RKO (cell line): ENCODE results near the gene IFT57.
"Not testable (repeated sequence)": the region's sequence is repeated elsewhere in the genome, so short reads cannot be mapped to it uniquely, and the experiment has no call there.

ENCODE experiments used
- DNase-seq: peaks from one replicate; pipeline ENCODE4 v3.0.0-alpha.2; 2016; ENCODE audit warnings: low spot score

Gene IFT57

GRCh38 chr3:108159865-108160264, 62.4 kb downstream of the IFT57 start:
- no peak for DNase-seq

DNA sequence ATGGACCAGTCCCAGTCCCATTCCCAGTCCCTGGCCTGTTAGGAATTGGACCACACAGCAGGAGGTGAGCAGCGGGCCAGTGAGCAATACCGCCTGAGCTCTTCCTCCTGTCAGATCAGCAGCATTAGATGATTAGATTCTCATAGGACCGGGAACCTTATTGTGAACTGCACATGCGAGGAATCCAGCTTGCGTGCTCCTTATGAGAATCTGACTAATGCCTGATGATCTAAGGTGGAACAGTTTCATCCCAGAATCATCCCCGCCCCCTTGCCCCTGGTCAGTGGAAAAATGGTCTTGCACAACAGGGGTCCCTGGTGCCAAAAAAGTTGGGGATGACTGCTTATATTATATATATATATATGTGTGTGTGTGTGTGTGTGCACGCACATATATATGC, 63.1 kb downstream of the IFT57 start:
- no peak for DNase-seq

DNA sequence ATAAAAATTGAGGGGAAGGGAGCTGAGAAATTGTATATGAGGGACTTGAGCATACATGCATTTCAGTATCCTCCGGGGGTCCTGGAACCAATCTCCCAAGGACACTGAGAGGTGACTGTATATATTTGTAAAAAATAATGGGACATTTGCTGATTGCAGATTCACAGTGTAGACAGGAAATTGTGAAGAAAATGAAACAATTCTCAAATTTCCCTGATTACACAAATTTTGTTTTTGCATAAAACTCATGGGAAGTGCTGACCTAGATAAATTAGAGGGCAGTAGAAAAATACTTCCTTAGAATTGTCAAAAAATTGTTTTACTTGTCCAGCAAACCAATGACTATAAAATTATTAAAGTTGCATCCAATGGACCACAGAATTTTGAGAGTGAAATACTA, 64.0 kb downstream of the IFT57 start:
- DNase-seq: no peak

GRCh38 chr3:108157273-108157672, 65.0 kb downstream of the IFT57 start:
- no peak for DNase-seq

DNA sequence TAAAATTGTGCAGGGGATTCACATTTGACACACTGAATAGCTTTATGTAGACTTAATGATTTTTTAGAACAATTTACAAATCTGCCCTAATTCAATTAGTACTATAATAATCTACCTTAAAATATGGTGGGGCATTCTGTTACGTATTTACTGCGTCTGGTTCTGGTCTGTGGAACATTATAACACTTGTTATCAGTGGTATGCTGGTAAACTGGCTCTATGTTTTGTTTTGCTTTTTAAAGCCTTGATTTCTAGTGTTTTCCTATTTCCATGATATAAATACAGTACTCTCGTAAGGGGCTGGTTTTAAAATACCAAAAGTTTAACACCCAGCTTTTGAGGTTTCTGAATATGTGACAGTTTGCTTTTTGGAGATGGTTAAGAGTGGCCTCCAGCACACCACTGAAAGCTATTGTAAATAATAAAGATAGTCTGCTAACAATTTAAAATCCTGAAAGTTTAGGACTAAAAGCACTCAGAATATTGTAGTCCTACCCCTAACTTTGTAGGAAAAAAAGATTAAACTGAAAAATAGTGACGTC, 65.8 kb downstream of the IFT57 start:
- no peak for DNase-seq

DNA sequence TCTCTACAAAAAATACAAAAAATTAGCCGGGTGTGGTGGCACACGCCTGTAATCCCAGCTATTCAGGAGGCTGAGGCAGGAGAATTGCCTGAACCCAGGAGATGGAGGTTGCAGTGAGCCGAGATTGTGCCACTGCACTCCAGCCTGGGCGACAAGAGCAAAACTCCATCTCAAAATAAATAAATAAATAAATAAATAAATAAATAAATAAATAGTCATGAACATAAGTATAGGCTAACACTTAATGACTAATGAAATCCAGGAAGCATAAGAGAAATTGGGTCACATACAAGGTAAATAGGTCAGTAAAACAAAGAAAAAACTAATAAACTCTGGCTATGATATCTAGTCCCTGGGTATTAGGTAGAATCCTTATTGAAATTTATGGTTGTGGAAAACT, 66.6 kb downstream of the IFT57 start:
- DNase-seq: not testable (repeated sequence)

GRCh38 chr3:108153451-108153981, 68.7 kb downstream of the IFT57 start:
- peak; percentile 61 for DNase-seq

- no peak for DNase-seq
Observed at GRCh38 chr3:108152274-108152673, 70.0 kb downstream of the IFT57 start.

- DNase-seq: no peak
Observed at GRCh38 chr3:108150200-108150599, 72.0 kb downstream of the IFT57 start.

DNA sequence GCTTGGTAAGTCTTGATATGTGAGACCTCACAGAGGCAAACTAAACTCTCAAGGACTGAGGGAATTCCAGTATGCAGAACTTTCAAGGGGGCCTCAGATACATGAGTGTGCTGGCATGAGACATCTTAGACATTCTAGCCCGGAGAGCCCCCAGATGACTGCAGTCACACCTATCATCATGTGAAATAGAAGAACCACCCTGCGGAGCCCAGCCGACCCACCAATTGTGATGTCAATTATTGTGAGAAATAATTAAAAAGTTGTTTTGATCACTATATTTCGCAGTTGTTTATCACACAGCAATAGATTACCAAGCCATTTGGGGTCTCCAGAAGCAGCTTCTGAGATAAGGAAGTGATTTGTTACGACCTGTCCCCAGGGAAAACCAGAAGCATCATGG, 76.1 kb downstream of the IFT57 start:
- no peak for DNase-seq

- DNase-seq: no peak
Observed at GRCh38 chr3:108145578-108145977, 76.6 kb downstream of the IFT57 start.

- DNase-seq: no peak
Observed at GRCh38 chr3:108137460-108137814, 84.8 kb downstream of the IFT57 start.

DNA sequence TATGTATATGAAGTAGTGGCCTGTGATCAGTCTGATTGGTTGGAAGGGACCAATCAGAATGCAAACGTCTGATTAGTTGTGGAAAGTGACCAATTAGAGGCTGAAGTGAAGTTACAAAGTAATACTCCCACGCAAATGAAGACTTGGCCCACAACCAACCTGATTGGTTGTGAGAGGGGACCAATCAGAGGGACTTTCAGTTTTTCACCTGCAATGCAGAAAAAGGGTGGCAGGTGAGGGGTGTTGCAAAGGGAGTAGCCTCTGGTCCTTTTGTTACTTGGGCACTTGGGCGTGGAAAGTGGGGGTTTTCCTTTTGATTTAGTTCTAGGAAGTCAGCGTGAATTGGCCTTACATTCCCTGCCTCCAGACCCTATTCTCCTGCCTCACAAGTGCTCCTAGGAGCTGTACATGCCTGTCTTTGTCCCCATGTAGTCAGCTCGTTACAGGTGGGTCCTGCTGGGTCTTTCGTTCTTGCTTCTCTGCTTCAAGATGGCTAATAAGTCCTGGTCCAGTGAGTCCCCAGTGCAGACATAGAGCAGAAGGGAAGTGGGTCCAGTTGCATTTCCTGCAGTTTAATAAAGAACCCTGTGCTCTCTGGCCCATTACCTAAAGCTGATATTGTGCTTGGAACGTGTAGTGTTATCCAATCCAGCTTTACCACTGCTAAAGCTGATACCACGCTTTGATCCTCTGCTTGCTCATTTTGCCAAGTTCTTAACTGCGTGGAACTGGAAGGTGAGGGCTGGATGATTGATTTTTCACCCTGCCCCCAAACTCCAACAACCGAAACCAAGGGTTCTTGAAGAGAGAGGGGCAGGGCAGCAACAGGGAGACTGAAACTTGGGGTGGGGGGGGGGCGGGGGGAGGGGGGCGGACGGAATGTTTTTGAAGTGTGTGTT, 85.4 kb downstream of the IFT57 start:
- DNase-seq: no peak

DNA sequence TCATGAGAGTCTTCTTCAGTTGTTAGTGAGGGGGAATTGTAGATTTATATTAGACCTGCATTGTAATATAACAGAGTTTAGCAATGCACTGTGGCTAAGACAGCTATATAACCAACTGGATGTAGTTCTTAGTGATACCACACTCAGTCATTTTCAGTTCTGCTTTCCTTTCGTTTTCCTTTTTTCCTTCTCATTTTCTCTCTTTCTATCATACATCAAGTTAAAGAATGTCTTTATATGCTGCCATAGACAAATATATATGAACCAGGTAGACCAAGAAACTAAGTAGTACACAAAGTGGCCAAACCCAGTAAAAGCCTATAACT, 87.7 kb downstream of the IFT57 start:
- no peak for DNase-seq

DNA sequence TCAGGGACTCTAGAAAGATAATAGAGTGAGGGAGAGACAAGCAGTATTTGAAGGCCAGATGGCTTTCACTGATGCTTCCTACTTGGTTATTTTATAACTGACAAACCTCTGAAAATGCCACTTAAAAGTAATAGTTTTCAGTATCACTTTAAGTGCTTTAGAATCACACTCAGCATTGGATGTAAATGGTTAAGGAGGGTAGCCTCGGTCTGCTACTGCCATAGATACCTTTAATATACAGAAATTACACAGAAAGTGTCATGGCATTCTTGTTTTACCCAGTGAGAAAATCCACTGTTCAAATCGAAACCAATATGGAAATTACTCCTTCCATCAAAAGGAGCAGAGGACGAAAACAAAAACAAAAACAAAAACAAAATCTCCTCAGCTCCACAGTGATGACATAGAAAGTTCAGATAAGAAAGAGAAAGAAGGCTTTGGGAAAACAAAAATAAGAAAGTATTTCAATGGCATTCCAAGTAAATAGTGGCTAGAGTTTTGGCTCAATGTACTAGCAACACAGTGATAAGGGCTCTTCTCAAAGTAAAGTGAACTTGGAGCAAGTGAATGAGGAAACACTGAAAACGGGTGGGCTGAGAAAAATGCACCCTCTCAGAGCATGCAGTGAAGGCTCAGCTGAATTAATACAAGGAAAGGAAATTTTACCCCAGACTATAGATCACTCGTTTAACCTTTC, 88.2 kb downstream of the IFT57 start:
- no peak for DNase-seq

GRCh38 chr3:108133048-108133369, 89.2 kb downstream of the IFT57 start:
- DNase-seq: no peak

DNA sequence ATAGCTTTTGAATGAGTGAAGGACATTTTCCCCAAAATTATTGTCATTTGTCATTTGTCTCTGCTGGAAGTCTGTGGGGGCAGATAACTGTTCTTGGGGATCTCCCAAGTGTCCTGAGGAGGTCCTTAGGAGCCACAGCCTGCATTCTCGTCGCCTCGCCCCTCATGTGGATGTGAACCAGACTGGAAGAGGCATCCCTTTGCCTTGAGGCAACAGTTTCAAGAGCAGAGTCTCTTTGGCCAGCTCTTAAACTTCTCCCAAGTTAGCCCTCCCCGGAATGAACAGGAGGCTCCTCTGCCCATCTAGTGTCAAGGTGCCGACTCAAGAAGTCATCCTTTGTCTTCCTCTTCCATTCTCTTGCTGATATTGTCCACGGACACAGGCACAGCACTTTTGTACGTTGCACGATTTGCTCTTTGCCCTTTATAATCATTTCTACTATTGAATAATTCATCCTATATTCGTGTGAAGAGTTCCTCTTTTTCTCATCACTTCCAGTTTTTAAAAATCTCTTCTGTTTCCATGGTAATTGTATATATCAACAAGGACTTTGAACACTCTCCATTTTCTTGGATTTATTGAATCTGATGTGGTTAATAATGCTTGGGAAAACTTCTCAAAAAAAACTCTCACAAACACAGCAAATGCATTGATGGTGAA, 90.6 kb downstream of the IFT57 start:
- DNase-seq: no peak

DNA sequence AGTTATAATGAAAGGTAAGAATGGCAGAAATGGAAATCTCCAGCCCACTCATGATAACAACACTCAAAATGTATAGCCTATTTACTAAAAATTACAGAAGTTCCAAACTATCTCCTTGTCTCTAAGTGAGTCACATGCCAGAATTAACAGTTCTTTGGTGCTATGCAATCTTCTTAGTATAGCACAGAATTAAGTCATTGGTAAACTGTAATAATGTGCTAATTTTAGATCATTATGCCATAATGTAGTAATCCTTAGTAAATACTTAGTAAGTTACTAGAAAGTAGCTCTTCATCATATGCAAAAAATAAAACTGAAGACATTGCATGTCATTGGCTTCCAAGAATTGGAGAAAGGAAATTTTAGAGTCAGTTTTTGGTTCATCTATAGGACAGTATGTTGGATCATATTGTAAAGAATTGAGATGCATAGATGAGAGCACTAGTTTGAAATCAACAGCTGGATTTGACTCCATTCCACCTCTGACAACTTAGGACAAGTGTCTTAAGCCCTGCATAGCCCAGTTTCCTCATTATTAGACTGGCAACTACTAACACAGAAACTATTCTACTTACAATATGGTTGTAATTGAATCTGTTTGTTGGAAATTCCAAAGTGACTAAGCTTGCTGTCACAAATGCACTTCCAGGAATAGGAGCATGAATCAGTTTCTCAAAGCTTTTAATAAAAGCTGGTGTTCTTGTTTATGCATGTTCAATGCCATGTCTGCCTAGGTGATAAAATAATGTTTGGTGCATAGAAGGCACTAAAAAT, 91.3 kb downstream of the IFT57 start:
- peak; percentile 88 for DNase-seq

DNA sequence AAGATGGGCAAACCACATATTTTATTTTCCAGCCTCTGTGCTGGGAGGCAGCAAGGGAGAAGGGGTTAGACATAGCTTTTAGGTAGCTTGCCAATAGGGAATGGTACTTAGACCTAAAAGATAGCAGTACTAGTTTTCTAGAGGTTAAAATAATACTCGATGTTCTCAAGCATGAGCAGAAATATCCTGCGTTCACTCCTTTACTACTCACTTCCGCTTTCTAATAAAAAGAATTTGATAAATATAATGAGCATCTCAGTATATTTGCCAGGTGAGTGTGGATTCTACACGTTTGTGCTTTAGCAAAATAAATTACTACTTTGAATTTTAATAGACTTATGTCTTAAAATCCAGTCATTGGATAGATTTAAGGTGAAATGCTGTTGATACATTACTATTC, 92.0 kb downstream of the IFT57 start:
- DNase-seq: no peak

DNA sequence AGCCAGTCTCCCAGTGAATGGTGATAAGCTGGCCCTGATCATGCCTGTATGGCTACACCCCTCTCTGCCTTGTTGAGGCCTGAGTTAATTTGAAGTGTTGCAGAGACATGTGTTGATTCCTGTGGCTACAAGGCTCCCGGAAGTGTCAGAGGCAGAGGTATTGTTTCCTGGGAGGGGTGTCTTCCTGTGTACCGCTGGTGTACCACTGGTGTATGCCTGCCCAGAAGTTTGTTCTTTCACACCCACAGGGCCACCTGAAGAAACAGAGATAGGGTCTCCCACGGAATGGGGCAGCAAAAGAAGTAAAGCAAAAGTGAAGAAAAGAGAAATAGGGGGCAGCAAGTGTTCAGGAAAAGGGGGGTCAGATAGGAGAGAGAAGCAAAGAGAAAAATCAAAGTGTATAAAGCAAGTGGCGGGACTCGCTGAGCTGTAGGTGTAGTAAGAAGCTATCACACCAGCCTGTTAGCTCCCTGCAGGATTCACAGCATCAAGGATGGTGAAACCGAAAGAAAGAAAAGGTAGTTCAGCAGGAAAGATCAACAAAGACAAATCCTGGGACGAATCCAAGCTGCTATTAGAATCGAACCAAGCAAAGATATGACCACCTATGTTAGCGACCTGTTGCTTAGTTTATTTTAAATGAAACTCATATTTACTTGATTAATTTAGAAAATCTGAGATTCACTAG, 94.8 kb downstream of the IFT57 start:
- no peak for DNase-seq

GRCh38 chr3:108126348-108126747, 95.9 kb downstream of the IFT57 start:
- no peak for DNase-seq
